WTC11 (cell line): Measurements from ENCODE around the gene CDH19.
"Not testable (repeated sequence)": the region's sequence is repeated elsewhere in the genome, so short reads cannot be mapped to it uniquely, and the experiment has no call there.

Experiments used
- AFF4 ChIP-seq: sonication (generic); formaldehyde crosslinking; IDR thresholded peaks from 2 replicates; pipeline ENCODE4 v1.8.1; 2023; ENCODE audit warnings: mild to moderate bottlenecking, missing genetic modification reagents, borderline replicate concordance
- CREB1 ChIP-seq: sonication (generic); formaldehyde crosslinking; IDR thresholded peaks from 2 replicates; pipeline ENCODE4 v1.8.0; 2023; ENCODE audit warnings: mild to moderate bottlenecking, missing genetic modification reagents
- CTCF ChIP-seq: fragments of 200-600 bp; IDR thresholded peaks from 2 replicates; pipeline ENCODE4 v1.8.0; 2022; ENCODE audit warnings: antibody characterized with exemption
- E2F1 ChIP-seq: sonication (generic); formaldehyde crosslinking; IDR thresholded peaks from 2 replicates; pipeline ENCODE4 v1.8.0; 2022; ENCODE audit warnings: mild to moderate bottlenecking, missing genetic modification reagents
- E2F4 ChIP-seq: sonication (generic); formaldehyde crosslinking; IDR thresholded peaks from 2 replicates; pipeline ENCODE4 v1.8.1; 2022; ENCODE audit warnings: low read depth, mild to moderate bottlenecking, moderate library complexity, missing genetic modification reagents, borderline replicate concordance
- JUN ChIP-seq: sonication (generic); formaldehyde crosslinking; IDR thresholded peaks from 2 replicates; pipeline ENCODE4 v1.8.0; 2023; ENCODE audit warnings: mild to moderate bottlenecking, missing genetic modification reagents
- MAX ChIP-seq: sonication (generic); formaldehyde crosslinking; IDR thresholded peaks from 2 replicates; pipeline ENCODE4 v1.8.0; 2022; ENCODE audit warnings: mild to moderate bottlenecking, missing genetic modification reagents
- NR2C2 ChIP-seq: sonication (generic); formaldehyde crosslinking; IDR thresholded peaks from 2 replicates; pipeline ENCODE4 v1.8.0; 2022; ENCODE audit warnings: mild to moderate bottlenecking, missing genetic modification reagents
- NR3C1 ChIP-seq: sonication (generic); formaldehyde crosslinking; conservative IDR thresholded peaks from 2 replicates; pipeline ENCODE4 v1.8.1; 2023; ENCODE audit warnings: low read depth, mild to moderate bottlenecking, missing genetic modification reagents
- SMAD3 ChIP-seq: sonication (generic); formaldehyde crosslinking; IDR thresholded peaks from 2 replicates; pipeline ENCODE4 v1.8.0; 2022; ENCODE audit warnings: missing genetic modification reagents, mild to moderate bottlenecking, borderline replicate concordance
- TEAD4 ChIP-seq: sonication (generic); formaldehyde crosslinking; IDR thresholded peaks from 2 replicates; pipeline ENCODE4 v1.8.0; 2022; ENCODE audit warnings: mild to moderate bottlenecking, missing genetic modification reagents
- ZBTB21 ChIP-seq: sonication (generic); formaldehyde crosslinking; IDR thresholded peaks from 2 replicates; pipeline ENCODE4 v1.8.1; 2023; ENCODE audit warnings: mild to moderate bottlenecking, missing genetic modification reagents, borderline replicate concordance

GRCh38 chr18:66466184-66466583, 137.7 kb downstream of the CDH19 start:
- TF ChIP-seq JUN (CRISPR knock-in tag); MAX (CRISPR knock-in tag); E2F4 (CRISPR knock-in tag); SMAD3 (CRISPR knock-in tag); CTCF; ZBTB21 (CRISPR knock-in tag); AFF4; NR2C2; NR3C1; E2F1 (CRISPR knock-in tag); TEAD4 (CRISPR knock-in tag); CREB1: not testable (repeated sequence)
